Gastrocnemius medialis (tissue), 4 donors: ENCODE measurements around the gene ITFG1. TPM values are rescaled to one million over a fixed set of nuclear protein-coding genes. Genes with fewer than 3 reads are reported as not detected.
"Not testable (repeated sequence)": the region's sequence is repeated elsewhere in the genome, so short reads cannot be mapped to it uniquely, and the experiment has no call there.

Source experiments
- ATAC-seq, 2 donors: fragments of 150-250 bp; one replicate each; pipeline ENCODE4 v1.9.1; 2016
- DNase-seq, 2 donors: peaks; one replicate each; pipeline ENCODE4 v3.0.0-alpha.2; 2019
- H3K27ac ChIP-seq, 4 donors: fragments of 200-600 bp; sonication (generic); 1 replicate in 1 of 4; 2 replicates in 3 of 4; pipeline ENCODE4 v1.5.1; 2016 to 2018; ENCODE audit warnings: mild to moderate bottlenecking in 2 of 4, moderate library complexity in 1 of 4
- H3K27me3 ChIP-seq, 3 donors: fragments of 200-600 bp; sonication (generic) in 2 of 3; 1 replicate in 1 of 3; 2 replicates in 2 of 3; pipeline versions ENCODE4 v1.5.1 to v1.6.0; 2016 to 2019; ENCODE audit warnings: mild to moderate bottlenecking in 1 of 3, moderate library complexity in 1 of 3
- H3K36me3 ChIP-seq, 2 donors: fragments of 200-600 bp; sonication (generic) in 1 of 2; one replicate each; pipeline ENCODE4 v1.5.1; 2017 to 2018
- H3K4me1 ChIP-seq, 2 donors: fragments of 200-600 bp; sonication (generic) in 1 of 2; one replicate each; pipeline ENCODE4 v1.5.1; 2016 to 2017; ENCODE audit warnings: mild to moderate bottlenecking in 2 of 2
- H3K4me3 ChIP-seq, 4 donors: fragments of 200-600 bp; sonication (generic) in 3 of 4; 1 replicate in 1 of 4; 2 replicates in 3 of 4; pipeline ENCODE4 v1.5.1; 2016 to 2019; ENCODE audit warnings: mild to moderate bottlenecking in 2 of 4
- H3K9me3 ChIP-seq, 3 donors: fragments of 200-600 bp; sonication (generic) in 2 of 3; 1 replicate in 1 of 3; 2 replicates in 2 of 3; pipeline ENCODE4 v1.5.1; 2016 to 2019
- CTCF ChIP-seq, 5 experiments: fragments of 450-650 bp in 3 of 5; fragments of 200-600 bp in 2 of 5; sonication (generic) in 2 of 5; IDR thresholded peaks in 4 of 5; conservative IDR thresholded peaks in 1 of 5; 1 replicate in 4 of 5; 2 replicates in 1 of 5; pipeline ENCODE4 v1.5.1; 2016 to 2019; ENCODE audit warnings: antibody characterized with exemption in 5 of 5, mild to moderate bottlenecking in 3 of 5, moderate library complexity in 3 of 5
- POLR2A ChIP-seq, 2 donors: fragments of 450-650 bp; IDR thresholded peaks; one replicate each; pipeline ENCODE4 v1.6.1; 2017; ENCODE audit warnings: antibody characterized with exemption in 2 of 2, mild to moderate bottlenecking in 2 of 2, moderate library complexity in 2 of 2
- in situ Hi-C, 4 donors: fragments of 200-750 bp; cut with MboI; loops; one replicate each; pipeline versions ENCODE4 v1.15.0 to v1.8.0; 2017; ENCODE audit warnings: low sequenced_read_pairs in 4 of 4
- intact Hi-C: fragments of 100-400 bp; cut with DNase I; formaldehyde crosslinking; loops from one replicate; pipeline ENCODE4 v1.15.1; 2023; ENCODE audit warnings: low total_unique reads
- total RNA-seq, 4 donors: library from RNA; depleted of rRNA; stranded (reverse); fragments of >200 nt; gene quantifications; one replicate each; pipeline versions ENCODE4 v1.1.0 to v1.2.3, GENCODE V29; 2016

The ITFG1 gene
- total RNA-seq, 4 donors from 2014 or later, result 20.9 to 37.3 (median 28.6) TPM

DNA sequence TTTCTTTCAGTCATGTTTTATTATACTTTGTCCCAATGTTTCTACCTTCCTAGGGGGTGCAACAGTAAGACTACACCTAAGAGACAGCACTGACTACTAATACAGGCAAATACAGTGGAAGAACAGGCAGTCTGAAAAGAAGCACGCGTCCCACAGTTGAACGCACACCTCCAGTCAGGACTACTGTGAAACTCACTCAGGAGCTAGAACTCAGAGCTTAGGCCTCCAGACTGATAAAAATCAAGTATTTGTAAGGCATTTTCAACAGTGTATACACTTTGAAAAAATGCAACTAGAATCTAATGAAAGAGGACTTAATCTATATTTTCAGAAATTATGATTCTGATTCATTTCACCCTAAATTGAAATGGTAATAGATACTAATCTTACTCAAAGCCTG is 14.4 kb downstream of the ITFG1 start:
- no peak for ATAC-seq
- Histone ChIP-seq H3K36me3 (peaks cover 0 to 19% of the 10 kb centered on the region in 2 donors), H3K27me3 (no peaks in the 10 kb centered on the region), H3K9me3 (no peaks in the 10 kb centered on the region), H3K27ac (no peak overlapping the region), H3K4me1 (no peaks in the 10 kb centered on the region), H3K4me3 (no peak overlapping the region)
- intact Hi-C loops (no loop called here), in situ Hi-C loops (no loop called here)
- no peak for DNase-seq
- TF ChIP-seq POLR2A (IDR thresholded peaks at IDR 0.05) (no peak), CTCF (IDR thresholded peaks at IDR 0.05 in 4 of 5, conservative IDR thresholded peaks at IDR 0.05 in 1 of 5) (no peak)

- not testable (repeated sequence) for ATAC-seq
Observed at GRCh38 chr16:47442884-47443283, 18.0 kb downstream of the ITFG1 start.

DNA sequence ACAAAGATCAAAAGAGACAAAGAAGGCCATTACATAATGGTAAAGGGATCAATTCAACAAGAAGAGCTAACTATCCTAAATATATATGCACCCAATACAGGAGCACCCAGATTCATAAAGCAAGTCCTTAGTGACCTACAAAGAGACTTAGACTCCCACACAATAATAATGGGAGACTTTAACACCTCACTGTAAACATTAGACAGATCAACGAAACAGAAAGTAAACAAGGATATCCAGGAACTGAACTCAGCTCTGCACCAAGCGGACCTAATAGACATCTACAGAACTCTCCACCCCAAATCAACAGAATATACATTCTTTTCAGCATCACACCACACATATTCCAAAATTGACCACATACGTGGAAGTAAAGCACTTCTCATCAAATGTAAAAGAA is 20.8 kb downstream of the ITFG1 start:
- H3K36me3 ChIP-seq, H3K4me3 ChIP-seq, intact Hi-C loops, in situ Hi-C loops, H3K27ac ChIP-seq, H3K9me3 ChIP-seq, H3K4me1 ChIP-seq, ATAC-seq, DNase-seq, H3K27me3 ChIP-seq: not testable (repeated sequence)

More at GRCh38 chr16:47442884-47443283, 18.0 kb downstream of the ITFG1 start:
- in situ Hi-C loops, DNase-seq, H3K27ac ChIP-seq, H3K9me3 ChIP-seq, H3K36me3 ChIP-seq, H3K4me3 ChIP-seq, intact Hi-C loops, H3K4me1 ChIP-seq, H3K27me3 ChIP-seq: not testable (repeated sequence)

DNA sequence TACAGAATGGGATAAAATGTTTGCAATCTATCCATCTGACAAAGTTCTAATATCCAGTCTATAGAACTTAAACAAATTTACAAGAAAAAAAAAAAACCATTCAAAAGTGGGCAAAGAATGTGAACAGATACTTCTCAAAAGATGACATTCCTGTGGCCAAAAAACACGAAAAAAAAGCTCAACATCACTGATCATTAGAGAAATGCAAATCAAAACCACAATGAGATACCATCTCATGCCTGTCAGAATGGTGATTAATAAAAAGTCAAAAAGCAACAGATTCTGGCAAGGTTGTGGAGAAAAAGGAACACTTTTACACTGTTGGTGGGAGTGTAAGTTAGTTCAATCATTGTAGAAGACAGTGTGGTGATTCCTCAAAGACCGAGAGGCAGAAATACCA is 26.6 kb downstream of the ITFG1 start:
- H3K36me3 ChIP-seq, result not testable (repeated sequence)

DNA sequence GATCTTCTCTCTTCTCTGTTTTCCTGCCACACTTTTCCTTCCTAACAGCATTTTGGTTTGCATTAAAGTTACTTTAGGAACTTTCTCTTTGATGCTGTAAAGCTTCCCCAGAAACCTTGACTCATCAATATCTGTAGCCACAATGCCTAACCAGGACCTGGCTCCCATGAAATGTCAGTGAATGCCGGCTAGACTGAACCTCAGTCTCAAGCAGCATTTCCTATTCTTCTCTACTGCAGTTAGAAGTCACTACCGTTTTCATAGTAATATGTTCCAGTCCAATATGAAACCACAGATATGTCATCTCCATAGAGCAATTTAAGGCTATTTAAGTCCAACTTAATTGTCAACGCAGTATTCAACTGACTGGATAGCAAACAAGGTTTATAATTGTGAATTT is 28.9 kb downstream of the ITFG1 start:
- Histone ChIP-seq H3K4me3 (no peak overlapping the region), H3K27ac (no peak overlapping the region), H3K9me3 (no peaks in the 10 kb centered on the region), H3K36me3 (peaks cover 0 to 15% of the 10 kb centered on the region in 2 donors), H3K4me1 (no peaks in the 10 kb centered on the region), H3K27me3 (no peaks in the 10 kb centered on the region)
- ATAC-seq, result no peak
- intact Hi-C loops (no loop called here), in situ Hi-C loops (no loop called here)
- DNase-seq, result no peak
- TF ChIP-seq CTCF (IDR thresholded peaks at IDR 0.05 in 4 of 5, conservative IDR thresholded peaks at IDR 0.05 in 1 of 5) (no peak), POLR2A (IDR thresholded peaks at IDR 0.05) (no peak)

More for the DNA sequence above, 26.6 kb downstream of the ITFG1 start:
- DNase-seq, H3K4me1 ChIP-seq, H3K9me3 ChIP-seq, ATAC-seq, H3K4me3 ChIP-seq, intact Hi-C loops, H3K27me3 ChIP-seq, in situ Hi-C loops, H3K27ac ChIP-seq: not testable (repeated sequence)

GRCh38 chr16:47426806-47427205 is 34.1 kb downstream of the ITFG1 start:
- DNase-seq, result no peak
- Histone ChIP-seq H3K27me3 (no peaks in the 10 kb centered on the region), H3K36me3 (peaks cover 3 to 39% of the 10 kb centered on the region in 2 donors), H3K9me3 (no peaks in the 10 kb centered on the region), H3K4me3 (no peak overlapping the region), H3K4me1 (no peaks in the 10 kb centered on the region), H3K27ac (no peak overlapping the region)
- in situ Hi-C loops (no loop called here), intact Hi-C loops (no loop called here)
- no peak for TF ChIP-seq POLR2A (IDR thresholded peaks at IDR 0.05)
- no peak for TF ChIP-seq CTCF (IDR thresholded peaks at IDR 0.05 in 4 of 5, conservative IDR thresholded peaks at IDR 0.05 in 1 of 5)
- ATAC-seq, result no peak
